NK-92 treated with Interleukin-12 subunit alpha and Interleukin-12 subunit beta, amount 100 ng/mL, for 24 hours (cell line): ENCODE results near the gene GLRX5.

Experiments
- DNase-seq: peaks from one replicate; lab custom pipeline; 2025; lab: John Stamatoyannopoulos, UW

The GLRX5 gene

DNA sequence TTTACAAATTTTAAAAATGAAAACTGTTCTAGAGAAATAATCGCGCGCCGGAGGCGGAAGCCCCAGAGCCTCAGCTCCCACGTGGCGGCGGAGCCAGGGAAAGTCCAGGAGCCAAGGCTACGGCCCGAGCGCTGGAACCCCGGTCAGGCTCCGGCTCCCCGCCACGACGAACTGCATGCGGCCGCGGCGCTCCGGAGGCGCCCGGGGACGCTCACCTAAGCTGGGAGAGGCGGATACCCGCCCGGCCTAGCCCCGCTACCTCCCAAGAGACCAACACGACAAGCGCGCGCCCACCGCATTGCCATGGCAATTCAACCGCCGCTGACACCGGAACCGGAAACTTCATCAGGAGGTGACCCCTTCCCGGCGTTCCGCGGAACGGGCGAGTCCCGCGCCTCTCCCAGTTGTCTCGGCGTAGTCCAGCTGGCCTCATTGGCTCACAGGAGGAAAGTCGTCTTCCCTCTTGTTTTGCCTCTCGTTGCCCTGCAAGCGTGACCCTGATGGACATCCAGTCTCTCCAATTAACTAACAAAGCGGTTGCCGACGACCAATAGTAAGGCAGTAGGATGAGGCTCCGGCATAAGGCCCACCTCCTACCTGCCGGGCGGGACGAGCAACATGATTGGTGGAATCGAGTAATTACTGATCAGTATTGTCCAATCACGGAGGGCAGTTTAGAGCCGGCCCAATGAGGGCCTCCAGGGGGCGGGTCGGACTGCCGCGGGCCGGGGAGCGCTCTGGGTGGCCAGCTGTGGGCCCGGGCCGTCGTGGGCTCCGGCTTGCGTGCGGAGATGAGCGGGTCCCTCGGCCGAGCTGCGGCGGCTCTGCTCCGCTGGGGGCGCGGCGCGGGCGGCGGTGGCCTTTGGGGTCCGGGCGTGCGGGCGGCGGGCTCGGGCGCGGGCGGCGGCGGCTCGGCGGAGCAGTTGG lies at the start of gene GLRX5:
TSS of gene GLRX5 (plus strand) at position 752 of the 927 bp plus-strand sequence. CDS start at position 792, 40 bp downstream.
- peak; percentile 100 for DNase-seq

DNA sequence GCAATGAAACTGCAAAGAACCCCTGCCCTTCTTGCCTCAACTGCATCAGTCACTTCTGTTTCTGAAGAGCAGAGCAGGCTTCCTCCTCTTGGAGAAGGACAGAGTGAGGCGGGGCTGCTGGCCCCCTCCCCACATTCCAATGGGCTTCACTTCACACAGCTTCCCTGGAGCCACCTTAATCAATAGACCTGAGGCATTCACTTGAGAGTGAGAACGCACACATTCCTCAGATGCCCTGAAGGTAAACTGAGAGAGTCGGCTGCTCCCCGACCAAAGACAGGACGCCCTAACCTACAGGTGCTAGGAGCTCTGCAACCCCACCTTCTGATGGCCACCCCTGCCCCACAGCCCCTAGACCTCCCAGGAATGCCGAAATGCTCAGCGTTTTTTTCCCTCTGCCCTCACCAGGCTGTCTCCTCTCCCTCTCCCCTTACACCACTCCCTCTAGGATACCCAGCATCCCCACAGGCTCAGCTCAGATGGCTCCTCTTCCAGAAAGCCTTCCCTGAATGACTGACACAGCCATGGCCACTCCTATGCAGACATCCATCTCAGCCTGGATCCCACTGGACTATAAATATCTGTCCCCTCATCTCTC lies 49.5 kb upstream of the GLRX5 start:
- no peak for DNase-seq

DNA sequence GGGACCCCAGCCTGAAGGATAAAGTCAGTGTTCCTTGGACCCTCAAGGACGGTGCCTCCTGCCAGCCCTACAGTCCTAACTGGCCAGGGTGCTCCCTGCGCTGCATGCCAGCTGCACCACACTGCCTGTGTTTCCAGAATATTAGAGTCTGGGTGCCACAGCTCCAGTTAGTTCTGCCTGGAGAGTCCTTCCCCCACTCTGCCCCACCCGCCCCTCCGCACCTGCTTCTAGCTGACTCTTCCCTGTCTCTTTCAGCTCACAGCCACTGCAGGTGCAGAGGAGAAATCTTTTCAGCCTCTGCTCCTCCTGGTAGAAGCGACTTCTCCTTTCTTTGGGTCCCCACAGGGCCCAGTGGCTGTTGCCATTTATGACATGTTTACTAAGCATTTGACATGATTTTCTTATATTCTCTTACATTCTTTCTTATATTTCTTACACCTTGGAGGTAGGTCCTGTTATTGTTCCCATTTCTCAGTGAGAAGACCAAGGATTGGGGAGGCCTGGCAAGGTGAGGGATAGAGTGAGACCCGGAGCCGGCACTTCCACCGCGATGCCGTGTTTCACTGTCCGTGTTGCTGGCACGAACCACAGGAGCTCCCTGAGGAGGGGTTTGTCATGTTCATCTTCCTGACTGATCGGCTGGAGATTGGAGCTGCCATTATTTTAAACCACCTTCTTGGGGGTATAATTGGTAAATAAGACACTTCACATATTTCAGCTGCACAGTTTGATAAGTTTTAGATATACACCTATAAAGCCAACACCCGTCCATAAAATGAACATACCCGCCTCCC lies 47.8 kb upstream of the GLRX5 start:
- DNase-seq = no peak

DNA sequence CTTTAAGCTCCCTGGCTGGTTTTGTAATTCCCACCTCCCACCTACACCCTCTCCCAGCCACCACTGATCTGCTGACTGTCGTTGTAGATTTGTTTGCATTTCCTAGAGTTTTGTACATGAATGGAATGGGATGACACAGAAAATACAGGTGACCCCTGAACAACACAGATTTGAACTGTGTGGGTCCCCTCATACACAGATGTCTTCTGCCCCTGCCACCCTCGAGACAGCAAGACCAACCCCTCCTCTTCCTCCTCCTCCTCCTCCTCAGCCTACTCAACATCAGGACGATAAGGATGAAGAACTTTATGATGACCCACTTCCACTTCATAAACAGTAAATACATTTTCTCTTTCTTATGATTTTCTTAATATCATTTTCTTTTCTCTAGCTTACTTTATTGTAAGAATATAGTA lies 47.2 kb upstream of the GLRX5 start:
- DNase-seq = no peak

DNA sequence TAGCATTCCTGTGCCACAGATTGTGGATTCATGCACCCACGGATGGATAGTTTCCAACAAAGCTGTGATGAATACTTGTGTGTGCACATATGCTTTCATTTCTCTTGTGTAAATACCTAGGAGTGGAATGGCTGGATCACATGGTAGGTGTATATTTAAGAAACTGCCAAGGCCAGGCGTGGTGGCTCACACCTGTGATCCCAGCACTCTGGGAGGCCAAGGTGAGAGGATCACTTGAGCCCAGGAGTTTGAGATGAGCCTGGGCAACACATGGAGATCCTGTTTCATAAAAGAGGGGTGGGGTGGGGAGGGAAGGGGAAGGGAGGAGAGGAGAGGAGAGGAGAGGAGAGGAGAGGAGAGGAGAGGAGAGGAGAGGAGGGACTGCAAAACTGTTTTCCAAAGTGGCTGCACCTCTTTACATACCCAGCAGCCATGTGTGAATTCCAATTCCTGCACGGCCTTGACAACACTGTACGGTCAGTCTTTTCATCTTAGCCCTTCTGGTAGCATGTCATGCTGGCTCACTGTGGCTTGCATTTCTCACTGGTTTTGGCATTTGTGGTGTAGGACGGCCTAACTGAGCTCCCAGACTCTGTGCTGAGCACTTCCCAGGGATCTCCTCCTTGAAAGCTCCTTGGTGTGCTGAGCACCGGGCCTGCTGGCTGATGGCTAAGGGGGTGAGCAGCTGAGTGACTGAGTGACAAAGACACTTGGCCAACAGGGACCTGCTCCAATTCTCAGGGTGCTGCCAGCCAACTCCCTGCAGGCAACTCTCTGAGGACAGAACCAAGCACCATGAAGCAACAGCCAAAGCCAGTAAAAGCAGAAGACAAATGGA lies 46.3 kb upstream of the GLRX5 start:
- no peak for DNase-seq

DNA sequence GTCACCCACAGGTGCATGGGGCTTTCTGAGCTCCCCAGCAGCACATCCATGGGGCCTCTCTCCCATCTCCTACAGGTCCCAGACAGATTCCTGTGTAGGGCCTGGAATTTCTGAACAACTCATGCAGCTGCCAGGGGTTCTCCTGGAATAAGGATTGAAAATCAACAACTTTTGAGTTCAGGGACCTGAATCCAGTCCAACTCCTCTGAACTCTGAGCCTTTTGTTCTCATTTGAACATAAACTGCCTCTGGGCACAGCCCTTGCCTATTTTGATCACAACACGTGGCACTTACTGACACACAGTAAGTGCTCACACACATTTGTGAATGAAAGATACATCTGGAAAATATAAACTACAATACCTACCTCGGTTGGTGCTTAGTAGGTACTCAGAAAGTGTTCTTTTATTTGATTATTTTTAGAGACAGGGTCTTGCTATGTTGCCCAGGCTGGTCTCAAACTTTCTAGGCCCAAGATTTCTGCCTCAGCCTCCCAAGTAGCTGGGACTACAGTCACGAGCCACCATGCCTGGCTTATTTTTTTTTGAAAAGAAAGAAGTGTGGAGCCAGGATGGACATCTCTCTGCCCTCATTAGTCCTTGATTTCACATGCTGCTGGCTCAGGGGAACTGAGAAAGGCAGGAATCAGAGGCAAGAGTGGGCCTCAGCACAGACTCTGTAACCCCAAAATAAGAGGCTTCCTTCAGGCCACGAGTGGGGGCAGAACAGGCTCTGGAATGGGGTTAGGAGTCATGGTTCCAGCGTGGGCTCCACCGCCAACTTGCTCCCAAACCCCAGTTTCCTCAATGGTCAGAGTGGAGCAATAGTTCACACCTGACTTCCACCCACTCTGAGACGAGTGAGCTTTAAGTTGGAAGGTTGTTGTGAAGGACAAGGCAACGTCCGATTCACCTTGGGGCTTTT lies 45.4 kb upstream of the GLRX5 start:
- DNase-seq = no peak

DNA sequence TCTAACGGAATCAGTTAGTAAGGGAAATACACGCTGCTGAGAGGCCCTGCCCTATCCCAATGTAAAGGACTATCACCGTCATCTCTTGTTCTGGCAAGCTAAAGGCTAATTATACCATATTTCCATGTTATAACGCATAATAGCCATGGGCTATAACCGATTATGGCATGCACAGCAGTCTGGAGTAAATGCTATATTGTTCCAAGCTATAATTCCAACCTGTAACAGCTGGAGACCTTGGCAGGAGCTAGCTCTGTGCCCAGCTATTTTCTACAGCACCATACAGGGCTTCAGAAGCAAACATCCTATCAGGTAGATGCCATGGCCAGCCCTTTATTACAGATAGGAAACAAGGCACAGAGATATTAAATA lies 44.7 kb upstream of the GLRX5 start:
- no peak for DNase-seq

DNA sequence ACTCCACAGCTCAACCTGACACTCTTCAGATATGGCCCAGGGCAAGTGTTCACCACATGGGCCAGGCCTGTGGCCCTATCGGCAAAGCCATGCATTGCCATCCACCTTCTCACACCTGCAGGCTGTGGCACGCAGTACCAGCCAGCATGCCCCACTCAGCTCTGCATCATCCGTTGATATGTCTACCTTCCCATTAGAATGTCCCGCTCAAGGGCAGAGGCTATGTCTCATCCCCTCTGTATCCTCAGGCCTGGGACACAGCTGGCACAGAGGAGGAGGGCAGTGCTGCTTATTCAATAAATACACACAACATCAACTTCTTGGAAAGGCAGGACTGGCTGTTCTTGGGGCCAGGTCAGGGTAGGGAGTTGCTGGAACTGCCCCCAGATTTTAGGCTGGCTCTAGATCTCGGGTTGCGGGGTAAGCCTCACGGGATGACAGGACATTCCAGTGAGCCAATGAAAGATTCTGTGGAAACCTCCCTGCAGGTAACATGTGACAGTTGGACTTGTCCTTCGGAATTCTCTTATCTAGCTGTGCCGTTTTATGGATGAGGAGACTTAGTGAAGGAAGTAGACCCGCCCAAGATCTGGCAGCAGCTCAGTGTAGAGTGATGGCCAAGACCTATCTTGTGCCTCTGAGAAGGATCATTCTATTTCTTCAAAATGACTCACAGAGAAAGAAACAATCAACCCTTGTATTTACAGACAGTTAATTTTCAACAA lies 44.0 kb upstream of the GLRX5 start:
- DNase-seq = no peak

DNA sequence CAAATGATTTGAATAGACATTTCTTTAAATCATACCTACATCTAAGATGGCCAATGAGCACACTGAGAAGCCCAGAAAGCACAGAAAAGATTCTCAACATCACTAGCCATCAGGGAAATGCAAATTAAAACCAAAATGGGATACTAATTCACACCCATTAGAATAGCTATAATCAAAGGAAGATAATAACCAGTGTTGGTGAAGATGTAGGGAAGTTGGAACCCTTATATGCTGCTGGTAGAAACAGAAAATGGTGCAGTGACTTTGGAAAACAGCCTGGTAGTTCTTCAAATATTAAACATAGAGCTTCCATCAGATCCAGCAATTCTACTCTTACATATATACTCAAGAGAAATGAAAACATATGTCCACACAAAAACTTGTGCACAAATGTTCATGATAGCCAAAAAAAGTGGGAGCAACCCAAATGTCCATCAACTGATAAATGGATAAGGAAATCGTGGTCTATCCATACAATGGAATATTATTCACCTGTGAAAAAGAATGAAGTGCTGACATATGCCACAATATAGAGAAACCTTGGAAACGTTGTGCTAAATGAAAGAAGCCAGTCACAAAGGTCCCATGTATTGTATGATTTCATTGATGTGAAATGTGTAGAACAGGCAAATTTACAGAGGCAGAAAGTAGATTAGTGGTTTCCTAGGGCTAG lies 42.8 kb upstream of the GLRX5 start:
- DNase-seq = no peak

DNA sequence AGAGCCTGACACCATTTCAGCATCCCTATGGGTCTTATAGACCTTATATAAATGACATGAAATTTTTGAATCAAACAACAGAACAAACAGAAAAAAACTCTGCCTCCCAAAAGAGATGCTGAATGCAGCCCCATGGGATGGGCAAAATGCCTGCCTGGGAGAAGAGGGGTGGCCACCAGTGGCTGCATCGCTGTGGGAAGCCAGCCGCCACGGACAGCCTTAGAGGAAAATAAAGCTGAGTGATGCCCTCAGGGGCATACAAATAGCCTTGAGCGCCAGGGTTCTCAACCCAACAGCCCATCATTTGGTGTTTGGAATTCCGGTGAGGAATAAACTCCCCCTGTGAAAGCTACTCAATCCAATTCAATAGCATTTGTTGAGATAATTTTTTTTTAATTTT lies 41.3 kb upstream of the GLRX5 start:
- no peak for DNase-seq

DNA sequence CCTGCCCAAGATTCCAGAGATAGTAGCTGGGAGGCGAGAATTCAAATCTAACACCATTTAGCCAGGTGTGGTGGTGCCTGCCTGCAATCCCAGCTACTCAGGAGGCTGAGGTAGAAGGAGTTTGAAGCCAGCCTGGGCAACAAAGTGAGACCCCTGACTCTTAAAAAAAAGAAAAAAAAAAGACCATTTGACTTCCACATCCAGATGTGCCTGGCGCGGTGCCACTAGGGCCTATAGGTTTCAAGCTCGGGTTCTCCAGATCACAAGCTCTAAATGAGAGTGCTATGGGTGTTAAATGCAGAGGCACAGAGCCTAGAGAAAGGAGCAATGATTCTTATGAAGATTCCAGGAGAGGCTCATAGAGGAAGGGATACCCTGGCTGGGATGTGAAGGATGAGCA lies 40.9 kb upstream of the GLRX5 start:
- no peak for DNase-seq

DNA sequence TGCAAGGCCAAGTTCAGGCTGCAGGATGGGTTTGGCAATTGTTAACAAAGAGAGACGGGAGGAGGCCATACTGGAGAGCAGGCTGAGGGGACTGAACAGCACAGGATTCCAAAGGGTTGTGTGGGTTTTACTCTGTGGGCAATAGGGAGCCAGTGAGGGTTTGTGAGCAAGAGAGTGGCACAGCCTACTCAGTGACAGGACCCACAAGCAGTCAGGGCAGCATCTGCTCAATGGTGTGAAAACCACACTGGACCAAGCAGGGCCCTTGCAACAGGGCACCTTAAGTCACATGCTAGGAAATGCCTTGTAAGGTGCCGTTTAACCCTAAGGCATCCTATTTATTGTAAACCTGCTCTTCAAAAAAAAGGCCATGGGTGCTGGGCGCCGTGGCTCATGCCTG lies 40.4 kb upstream of the GLRX5 start:
- peak; percentile 49 for DNase-seq

DNA sequence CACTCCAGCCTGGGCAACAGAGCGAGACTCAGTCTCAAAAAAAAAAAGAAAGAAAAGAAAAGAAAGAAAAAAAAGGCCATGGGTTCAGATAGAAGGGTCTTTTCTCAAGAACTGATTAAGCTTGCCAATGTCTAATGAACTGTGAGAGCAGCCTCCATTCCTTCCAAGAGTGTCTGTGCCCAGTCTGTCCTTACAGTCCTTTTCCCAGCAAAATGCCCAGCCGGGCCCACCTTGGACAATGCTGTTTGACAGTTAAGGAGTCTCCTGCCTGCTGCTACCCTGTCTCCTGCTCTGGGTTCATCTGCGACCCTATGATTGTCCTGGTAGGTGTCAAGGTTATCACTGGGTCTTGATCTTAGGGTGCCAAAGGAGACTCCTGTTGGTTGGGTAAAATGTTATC lies 39.8 kb upstream of the GLRX5 start:
- no peak for DNase-seq

DNA sequence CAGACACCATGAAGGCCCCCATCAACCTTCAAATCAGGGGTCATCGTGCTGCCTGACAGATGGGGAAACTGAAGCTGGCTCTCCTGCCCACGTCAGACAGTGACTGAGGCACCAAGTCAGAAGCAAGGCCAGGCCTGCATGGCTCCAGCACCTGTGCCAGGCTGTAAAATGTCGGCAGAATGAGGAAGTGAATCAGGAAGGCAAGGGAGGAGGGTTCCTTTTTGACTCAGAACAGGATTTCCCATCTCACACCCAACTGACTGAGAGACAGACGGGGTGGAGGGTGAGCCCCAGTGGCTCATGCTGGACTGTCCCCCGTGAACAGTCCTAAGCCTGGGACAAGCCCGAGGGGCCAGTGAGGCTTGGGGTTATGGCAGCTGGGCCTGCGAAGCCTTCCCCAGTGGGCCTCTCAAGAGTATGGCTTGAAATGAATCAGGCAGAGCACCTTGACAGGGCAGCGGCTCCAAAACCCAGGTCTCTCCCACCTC lies 39.3 kb upstream of the GLRX5 start:
- DNase-seq = no peak

DNA sequence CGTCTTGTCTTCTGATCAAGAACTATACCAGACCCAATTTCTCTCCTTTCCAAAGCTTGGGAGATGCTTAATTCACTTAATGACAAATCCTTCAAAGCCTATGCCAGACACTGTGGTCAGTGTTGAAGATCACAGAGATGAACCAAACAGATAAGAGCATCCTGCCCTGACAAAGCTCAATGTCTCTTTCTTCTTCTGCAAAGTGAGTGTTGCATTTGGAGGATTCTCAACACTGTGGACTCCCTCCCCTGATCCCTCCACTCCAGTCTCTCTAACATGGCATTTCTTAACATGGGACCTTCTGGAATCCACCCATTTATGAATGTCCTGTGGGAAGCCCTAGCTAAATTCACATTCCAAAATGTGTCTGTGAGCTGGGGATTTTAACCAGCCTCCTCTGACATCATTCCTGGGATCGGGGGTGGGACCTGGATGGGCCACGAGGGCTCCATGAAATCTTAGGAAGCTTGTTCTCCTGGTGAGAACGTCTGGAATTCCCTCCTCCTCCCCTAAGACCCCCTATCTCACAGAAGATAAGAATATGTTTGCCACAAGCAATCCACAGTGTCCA lies 38.7 kb upstream of the GLRX5 start:
- DNase-seq = no peak

DNA sequence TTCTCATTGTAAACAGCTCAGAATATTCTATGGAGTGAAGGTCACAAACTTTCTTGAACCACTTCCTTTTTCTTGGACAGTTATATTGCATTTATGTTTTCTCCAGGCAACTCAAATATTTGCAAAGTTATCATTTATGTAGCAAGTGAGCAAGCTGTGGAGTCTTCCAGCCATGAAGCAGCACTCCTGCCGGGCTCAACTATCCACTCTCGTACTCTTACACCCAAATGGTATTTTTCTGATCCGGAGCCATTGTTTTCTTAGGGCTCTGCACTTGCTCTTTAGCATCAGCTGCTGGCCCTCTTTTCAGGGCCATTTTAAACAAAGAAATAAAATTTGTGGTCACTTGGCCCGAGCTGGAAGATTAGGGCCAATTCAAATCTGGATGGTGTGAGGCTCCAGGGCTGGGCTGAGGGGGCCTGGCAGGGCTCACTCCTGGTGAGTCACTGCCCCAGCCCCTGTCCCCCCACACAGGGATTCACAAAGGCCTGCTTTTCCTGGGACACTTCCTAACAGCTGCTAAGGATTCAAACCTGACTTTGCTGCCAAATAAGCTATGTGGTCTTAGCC lies 38.1 kb upstream of the GLRX5 start:
- no peak for DNase-seq

DNA sequence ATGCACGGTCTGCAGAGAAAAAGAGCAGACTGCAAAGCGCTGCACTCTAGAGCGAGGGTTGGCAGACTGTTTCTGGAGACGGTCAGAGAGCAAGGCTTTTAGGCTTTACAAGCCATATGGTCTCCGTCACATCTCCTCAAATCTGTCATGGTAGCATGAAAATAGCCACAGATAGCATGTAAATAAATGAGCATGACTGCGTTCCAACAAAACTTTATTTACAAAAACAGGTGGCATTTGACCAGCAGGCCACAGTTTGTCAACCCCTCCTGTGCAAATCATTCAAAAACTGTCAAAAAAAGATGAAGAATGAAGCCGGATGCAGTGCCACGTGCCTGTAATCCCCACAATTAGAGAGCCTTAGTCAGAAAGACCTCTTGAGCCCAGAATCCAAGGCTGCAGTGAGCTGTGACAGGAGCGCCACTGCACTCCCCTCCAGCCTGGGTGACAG lies 37.3 kb upstream of the GLRX5 start:
- DNase-seq = no peak

DNA sequence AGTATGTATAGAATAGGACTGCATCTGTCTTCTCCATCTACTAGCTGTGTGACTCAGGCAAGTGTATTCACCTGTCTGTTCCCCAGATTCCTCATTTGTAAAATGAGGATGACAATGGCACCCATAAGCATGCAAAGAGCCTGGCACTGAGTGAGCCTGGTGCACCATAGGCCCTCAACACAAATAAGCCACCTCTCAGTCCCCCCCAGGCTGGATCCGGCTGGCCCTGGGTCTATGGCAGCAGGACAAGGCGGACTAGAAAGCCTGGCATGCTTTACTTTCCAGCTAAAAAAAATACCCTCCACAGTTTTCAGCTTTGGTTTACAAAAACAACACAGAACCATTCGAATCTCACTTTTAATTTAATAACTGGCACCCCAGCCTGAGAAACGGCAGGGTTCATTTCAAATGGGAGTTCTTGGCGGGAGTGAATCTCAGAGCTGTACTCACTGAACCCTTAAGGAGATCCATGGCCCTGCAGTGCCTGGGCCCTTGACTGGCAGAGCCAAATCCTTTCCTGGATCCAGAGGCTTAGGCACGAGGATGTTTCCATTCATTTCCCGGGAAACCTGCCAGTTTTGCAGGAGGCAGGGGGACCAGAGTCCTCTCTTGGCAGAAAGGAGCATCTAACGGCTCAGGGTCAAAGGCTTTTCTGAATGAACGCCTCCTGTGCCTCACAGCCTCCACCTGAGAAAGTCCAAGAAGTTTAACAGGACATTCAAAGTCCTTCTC lies 36.1 kb upstream of the GLRX5 start:
- DNase-seq = no peak
